Measurements from ENCODE around the gene TSPO. TPM values are rescaled to one million over a fixed set of nuclear protein-coding genes. Genes with fewer than 3 reads are reported as not detected.
A peak's percentile ranks its signal among the peaks of the same experiment; 100 is the strongest.
"Not testable (repeated sequence)": the region's sequence is repeated elsewhere in the genome, so short reads cannot be mapped to it uniquely, and the experiment has no call there.

The TSPO gene
- total RNA-seq (2021; ENCODE audit: unreplicated experiment) = 144 TPM
- polyA plus RNA-seq (2012; ENCODE audit: insufficient read length) = 228 TPM
- percentile 62 among the genes with signal in this experiment for Bru-seq, nascent RNA
- BruChase-seq, experiment 1, labeled RNA remaining after a 2-hour chase = percentile 65 among the genes with signal in this experiment
- BruChase-seq, experiment 2, labeled RNA remaining after a 6-hour chase = percentile 67 among the genes with signal in this experiment
- long read RNA-seq, transcript TSPO-203 (4 exons, 1,075 nt) = minor isoform, 6 of 162 reads
- long read RNA-seq, transcript TSPO-206 (3 exons, 636 nt) = minor isoform, 5 of 162 reads
- long read RNA-seq, transcript TSPO-202 (4 exons, 881 nt) = major isoform, 95 of 162 reads
- long read RNA-seq, partial matches to known transcripts = 52 of 162 reads
- long read RNA-seq, other reads (novel, unspliced or antisense) = 4 of 162 reads

DNA sequence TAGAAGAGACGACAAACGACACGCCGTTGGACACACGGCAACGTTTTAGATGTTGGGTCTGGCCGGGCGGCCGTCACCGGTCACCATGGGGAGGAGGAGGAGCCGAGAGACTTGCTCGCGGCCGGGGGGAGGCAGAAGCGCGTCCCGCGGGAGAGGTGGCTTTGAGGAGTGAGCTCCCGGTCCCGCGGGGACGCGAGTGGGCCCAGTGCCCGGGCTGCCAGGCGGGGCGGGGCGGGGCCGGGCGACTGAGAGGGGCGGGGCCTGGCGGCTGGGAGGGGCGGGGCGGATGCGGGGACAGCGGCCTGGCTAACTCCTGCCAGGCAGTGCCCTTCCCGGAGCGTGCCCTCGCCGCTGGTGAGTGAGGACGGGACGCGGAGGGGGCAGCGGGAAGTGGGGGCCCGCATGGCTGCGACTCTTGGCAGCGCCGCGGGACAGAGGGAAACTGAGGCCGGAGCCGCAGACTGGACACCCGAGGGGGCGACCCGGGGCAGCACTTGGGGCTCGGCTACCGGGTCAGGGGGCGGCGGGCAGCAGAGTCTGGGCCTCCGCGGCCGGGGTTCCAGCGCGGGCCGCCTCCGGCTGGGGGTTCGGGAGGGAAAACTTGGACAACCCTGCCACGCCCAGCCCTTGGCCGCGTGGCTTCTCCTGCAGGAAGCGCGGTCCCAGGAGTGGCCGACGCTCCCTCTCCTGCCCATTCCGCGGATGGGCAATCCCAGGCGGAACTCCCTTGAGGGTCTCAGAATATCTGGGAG, at the start of gene TSPO:
Gene TSPO, plus strand, starts transcription at position 309 of the 752 bp plus-strand sequence. CDS start 7,680 bp downstream, outside the sequence.
- Histone ChIP-seq H3K9me3 (ENCODE audit: control insufficient read depth, insufficient read depth, low read depth, low read length) (no peaks in the 10 kb centered on the region), H3K27ac (ENCODE audit: low read length) (peak within 1 kb of the TSS; percentile 88), H3K4me3 (ENCODE audit: low read depth in 2 of 2, low read length in 2 of 2) (peak within 1 kb of the TSS; percentile 55 to 62), H3K4me1 (ENCODE audit: control insufficient read depth, insufficient read depth, low read length) (peaks cover 6% of the 10 kb centered on the region; the same call in 1 of the 2 replicates), H3K36me3 (ENCODE audit: control insufficient read depth, insufficient read depth, low read length) (no peaks in the 10 kb centered on the region), H3K27me3 (ENCODE audit: control insufficient read depth, insufficient read depth, low read length) (no peaks in the 10 kb centered on the region)
- TF ChIP-seq CTCF (IDR thresholded peaks at IDR 0.05) (no peak), POLR2AphosphoS5 (IDR thresholded peaks at IDR 0.05; ENCODE audit: low read depth, low read length) (no peak; the same call in 1 of the 2 replicates), REST (IDR thresholded peaks at IDR 0.05; ENCODE audit: insufficient read depth in 1 of 2, low read depth in 2 of 2, low read length in 1 of 2) (no peak), SIN3A (IDR thresholded peaks at IDR 0.05; ENCODE audit: borderline replicate concordance, insufficient read depth, low read depth, low read length) (0 out of 2 replicates have a peak, but pooled peaks have one; percentile 21), TCF7L2 (IDR thresholded peaks at IDR 0.05; ENCODE audit: low read depth, low read length) (no peak)
- CTCF ChIA-PET = no interaction called here
- intact Hi-C loops (cut with micrococcal nuclease; ENCODE audit: unreplicated experiment) (no loop called here), in situ Hi-C loops (cut with HindIII; ENCODE audit: low pct_unique_long_range_greater_than_20kb, low sequenced_read_pairs) (no loop called here)
- POLR2A ChIA-PET = interaction anchor here (0.7 kb wide), 3 partner anchors 128 to 1202 kb away, joined by 5 to 9 read pairs (median 6); no protein-coding TSS in a partner anchor
- BruUV-seq (replicated peaks) = TSS peak; percentile 63
- peak; percentile 79 for ATAC-seq
- no peak for DNase-seq (ENCODE audit: low read depth, low spot score)

- H3K4me1 ChIP-seq (ENCODE audit: control insufficient read depth, insufficient read depth, low read length); ATAC-seq; H3K36me3 ChIP-seq (ENCODE audit: control insufficient read depth, insufficient read depth, low read length); H3K27ac ChIP-seq (ENCODE audit: low read length); intact Hi-C loops (cut with micrococcal nuclease; ENCODE audit: unreplicated experiment); DNase-seq (ENCODE audit: low read depth, low spot score); POLR2A ChIA-PET; H3K9me3 ChIP-seq (ENCODE audit: control insufficient read depth, insufficient read depth, low read depth, low read length); CTCF ChIA-PET; H3K27me3 ChIP-seq (ENCODE audit: control insufficient read depth, insufficient read depth, low read length); H3K4me3 ChIP-seq (ENCODE audit: low read depth in 2 of 2, low read length in 2 of 2); BruUV-seq (replicated peaks); in situ Hi-C loops (cut with HindIII; ENCODE audit: low pct_unique_long_range_greater_than_20kb, low sequenced_read_pairs): not testable (repeated sequence)
Measured at GRCh38 chr22:43104056-43104625, 47.2 kb upstream of the TSPO start.

- intact Hi-C loops (cut with micrococcal nuclease; ENCODE audit: unreplicated experiment); BruUV-seq (replicated peaks); H3K4me1 ChIP-seq (ENCODE audit: control insufficient read depth, insufficient read depth, low read length); DNase-seq (ENCODE audit: low read depth, low spot score); CTCF ChIA-PET; H3K4me3 ChIP-seq (ENCODE audit: low read depth in 2 of 2, low read length in 2 of 2); ATAC-seq; in situ Hi-C loops (cut with HindIII; ENCODE audit: low pct_unique_long_range_greater_than_20kb, low sequenced_read_pairs); H3K27ac ChIP-seq (ENCODE audit: low read length); H3K9me3 ChIP-seq (ENCODE audit: control insufficient read depth, insufficient read depth, low read depth, low read length); H3K36me3 ChIP-seq (ENCODE audit: control insufficient read depth, insufficient read depth, low read length); H3K27me3 ChIP-seq (ENCODE audit: control insufficient read depth, insufficient read depth, low read length): not testable (repeated sequence)
- POLR2A ChIA-PET = interaction anchor here (0.6 kb wide), 1 partner anchor 463 kb away, joined by 5 read pairs; no protein-coding TSS in a partner anchor
Measured at GRCh38 chr22:43104950-43105349, 46.4 kb upstream of the TSPO start.

Measured in Panc1 (cell line).